Measurements from ENCODE around the gene SLC26A9. TPM values are rescaled to one million over a fixed set of nuclear protein-coding genes. Genes with fewer than 3 reads are reported as not detected.

SLC26A9 gene, protein sequence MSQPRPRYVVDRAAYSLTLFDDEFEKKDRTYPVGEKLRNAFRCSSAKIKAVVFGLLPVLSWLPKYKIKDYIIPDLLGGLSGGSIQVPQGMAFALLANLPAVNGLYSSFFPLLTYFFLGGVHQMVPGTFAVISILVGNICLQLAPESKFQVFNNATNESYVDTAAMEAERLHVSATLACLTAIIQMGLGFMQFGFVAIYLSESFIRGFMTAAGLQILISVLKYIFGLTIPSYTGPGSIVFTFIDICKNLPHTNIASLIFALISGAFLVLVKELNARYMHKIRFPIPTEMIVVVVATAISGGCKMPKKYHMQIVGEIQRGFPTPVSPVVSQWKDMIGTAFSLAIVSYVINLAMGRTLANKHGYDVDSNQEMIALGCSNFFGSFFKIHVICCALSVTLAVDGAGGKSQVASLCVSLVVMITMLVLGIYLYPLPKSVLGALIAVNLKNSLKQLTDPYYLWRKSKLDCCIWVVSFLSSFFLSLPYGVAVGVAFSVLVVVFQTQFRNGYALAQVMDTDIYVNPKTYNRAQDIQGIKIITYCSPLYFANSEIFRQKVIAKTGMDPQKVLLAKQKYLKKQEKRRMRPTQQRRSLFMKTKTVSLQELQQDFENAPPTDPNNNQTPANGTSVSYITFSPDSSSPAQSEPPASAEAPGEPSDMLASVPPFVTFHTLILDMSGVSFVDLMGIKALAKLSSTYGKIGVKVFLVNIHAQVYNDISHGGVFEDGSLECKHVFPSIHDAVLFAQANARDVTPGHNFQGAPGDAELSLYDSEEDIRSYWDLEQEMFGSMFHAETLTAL
- under 1 TPM in 6 of 12 donors, not detected in 6; 0.05 to 0.27 (median 0.09) TPM for polyA plus RNA-seq (ENCODE audit: insufficient read length in 12 of 12)
- long read RNA-seq, donor 1: 0 reads
- long read RNA-seq, donor 2: 0 reads
- long read RNA-seq, donor 3: 0 reads
- long read RNA-seq, donor 4: 0 reads
- long read RNA-seq, donor 5: 0 reads
- long read RNA-seq, donor 6: 0 reads
- long read RNA-seq, donor 7: 0 reads
- long read RNA-seq, donor 8: 0 reads
- long read RNA-seq, donor 9: 0 reads
- long read RNA-seq, donor 10: 0 reads
- long read RNA-seq, donor 11: 0 reads

DNA sequence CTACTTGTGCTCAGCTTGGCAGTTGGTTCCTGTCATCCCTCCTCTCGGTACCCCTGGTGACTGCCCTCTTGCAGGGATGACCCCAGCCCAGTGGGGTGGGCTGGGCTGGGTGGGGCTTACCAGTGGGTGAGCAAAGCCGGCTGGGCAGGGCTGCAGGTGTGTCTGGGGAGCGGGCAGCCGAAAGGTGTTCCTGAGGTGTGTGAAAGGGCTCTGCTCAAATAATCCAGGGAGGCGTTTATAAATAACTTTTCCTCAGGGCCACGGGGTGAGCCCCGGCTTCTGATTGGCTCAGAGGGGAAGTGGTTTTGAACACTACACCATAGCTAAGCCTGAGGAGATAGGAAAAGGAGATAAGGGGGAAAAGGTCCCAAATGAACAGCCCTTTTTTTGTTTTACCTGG is at the start of gene SLC26A9:
Gene SLC26A9, minus strand, starts transcription at position 212 of the 400 bp plus-strand sequence. CDS start 7,636 bp downstream, outside the sequence.
- no peak for DNase-seq

DNA sequence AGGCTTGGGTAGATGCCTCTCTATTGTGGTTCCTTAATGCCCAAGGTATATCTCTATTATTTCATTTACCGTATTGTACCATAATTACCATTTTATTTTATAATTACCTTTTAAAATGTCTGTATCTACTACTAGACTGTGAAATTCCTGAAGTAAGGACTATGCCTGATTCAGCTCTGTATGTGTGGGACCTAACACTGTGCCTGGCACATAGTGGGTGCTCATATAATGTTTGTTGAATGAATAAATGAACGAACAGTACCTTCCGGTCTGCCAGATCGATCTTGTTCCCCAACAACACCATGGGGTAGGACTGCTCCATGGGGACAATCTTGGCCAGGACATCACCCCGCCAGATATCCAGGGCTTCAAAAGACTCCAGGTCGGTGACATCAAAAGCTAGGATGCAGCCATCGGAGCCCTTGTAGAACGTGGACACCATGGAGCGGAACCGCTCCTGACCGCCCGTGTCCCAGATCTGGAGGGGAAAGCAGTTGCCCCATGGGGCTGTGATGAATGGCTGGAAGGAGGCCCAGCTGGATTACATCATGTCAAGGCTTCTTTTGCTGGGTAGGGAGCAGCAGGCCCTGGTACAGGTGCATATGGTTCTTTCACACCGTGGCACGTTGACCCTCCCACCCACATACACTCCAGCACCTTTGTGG is 49.1 kb upstream of the SLC26A9 start:
- DNase-seq: no peak

DNA sequence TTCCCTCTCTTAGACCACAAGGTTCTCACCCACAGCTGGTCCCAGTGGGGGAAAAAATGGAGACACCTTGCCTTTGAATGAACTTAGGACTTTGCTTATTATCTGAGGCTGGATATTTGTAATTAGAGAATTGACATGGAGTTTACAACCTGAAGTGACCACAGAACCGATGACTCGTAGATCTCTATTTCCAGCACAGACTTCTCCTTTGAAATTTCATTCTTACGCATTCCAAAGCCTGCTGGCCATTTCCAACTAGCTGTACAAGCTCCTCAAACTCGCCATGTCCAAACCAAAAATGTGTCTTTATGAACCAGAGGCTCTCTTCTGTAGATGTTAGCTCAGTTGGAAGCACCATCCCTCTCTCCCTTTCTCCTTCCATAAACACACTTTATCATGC is 48.0 kb upstream of the SLC26A9 start:
- no peak for DNase-seq

DNA sequence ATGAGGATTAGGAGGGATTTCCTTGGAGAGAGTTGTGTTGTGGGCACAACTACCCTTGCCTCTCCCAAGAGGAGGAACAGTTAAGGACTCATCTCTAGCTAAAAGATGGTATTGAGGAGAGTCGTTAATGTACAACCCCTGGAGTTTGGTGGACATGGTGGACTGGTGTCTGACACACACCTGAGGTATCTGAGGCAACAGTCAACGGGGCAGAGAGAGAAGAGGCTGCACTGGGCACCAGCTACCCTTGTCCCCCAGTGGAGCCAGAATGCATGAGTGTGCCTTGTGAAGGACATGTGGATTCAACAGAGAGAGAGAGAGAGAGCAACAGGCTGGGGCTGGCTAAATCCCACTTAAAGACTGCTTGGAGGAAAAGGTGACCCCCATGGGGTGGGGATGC is 47.0 kb upstream of the SLC26A9 start:
- no peak for DNase-seq

DNA sequence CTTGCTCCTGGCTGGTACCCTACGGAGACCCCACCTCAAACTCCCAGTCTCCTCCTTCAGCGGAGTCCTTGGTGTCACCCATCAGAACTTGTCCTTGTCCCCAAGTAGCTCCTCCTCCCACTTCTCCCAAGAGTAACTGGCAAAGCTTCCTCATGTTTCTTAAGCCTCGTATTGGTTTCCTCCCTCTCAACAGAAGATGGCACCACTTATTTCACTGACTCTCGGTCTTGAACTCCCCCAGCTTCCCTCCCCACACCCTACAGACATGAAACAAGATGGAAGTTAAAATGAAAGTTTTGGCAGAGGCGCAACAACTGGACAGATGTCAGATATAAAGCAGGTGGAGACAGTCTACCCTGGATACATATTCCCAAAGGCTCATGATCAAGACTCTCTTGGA is 46.5 kb upstream of the SLC26A9 start:
- no peak for DNase-seq

DNA sequence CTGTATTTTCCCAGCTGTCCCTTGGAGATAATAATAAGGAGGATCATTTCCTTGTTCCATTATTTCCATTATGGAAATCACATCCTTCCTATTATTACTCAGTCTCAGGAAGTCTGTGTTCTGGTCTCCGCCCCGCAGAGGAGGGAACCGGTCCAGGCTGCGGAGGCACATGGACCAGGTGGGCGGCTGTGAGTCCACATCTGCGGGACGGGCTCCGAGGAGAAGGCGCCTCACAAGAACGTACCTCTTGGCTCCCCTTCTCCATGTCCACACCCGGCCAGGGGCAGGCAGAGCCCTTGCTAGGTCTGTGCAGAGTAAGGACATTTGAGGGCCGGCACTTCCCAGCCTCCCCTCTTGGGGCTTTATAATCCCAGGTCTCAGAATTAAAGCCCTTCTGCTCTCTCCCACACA is 45.3 kb upstream of the SLC26A9 start:
- DNase-seq: no peak

DNA sequence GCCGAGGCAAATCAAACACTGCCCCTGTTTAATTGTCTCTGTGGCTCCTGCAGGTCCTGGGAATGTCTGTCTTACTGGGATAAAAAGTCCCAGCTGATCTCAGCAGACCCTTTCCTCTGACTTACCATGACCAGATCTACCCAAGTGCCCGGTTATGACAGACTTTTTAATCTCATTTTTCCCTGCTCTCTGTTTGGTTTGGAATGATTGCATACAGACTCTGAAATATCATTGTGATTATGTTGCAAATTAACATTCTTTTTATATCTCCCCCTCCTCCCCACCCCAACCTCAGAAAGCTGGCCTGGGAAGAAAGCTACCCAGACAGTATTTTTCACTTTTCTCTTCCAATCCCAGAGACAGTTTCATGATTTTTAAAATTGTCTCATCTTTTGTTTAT is 43.6 kb upstream of the SLC26A9 start:
- no peak for DNase-seq

DNA sequence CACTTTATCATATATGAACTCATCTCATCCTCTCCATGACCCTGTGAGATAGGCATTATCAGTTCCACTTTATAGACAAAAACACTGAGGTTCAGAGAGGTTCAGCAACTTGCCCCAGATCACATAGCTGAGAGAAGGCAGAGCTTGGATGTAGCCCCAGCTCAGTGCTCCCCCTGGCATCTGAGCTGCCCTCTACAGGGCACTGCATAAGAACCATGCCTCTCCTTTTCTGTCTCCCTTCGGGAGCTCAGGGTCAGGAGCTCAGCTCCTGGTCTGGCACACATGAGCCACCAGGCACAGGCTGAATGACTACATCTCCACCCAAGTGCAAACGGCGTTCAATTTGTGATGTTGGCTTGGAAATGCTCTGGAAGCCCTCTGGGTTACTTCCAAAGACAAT is 43.0 kb upstream of the SLC26A9 start:
- DNase-seq: no peak

DNA sequence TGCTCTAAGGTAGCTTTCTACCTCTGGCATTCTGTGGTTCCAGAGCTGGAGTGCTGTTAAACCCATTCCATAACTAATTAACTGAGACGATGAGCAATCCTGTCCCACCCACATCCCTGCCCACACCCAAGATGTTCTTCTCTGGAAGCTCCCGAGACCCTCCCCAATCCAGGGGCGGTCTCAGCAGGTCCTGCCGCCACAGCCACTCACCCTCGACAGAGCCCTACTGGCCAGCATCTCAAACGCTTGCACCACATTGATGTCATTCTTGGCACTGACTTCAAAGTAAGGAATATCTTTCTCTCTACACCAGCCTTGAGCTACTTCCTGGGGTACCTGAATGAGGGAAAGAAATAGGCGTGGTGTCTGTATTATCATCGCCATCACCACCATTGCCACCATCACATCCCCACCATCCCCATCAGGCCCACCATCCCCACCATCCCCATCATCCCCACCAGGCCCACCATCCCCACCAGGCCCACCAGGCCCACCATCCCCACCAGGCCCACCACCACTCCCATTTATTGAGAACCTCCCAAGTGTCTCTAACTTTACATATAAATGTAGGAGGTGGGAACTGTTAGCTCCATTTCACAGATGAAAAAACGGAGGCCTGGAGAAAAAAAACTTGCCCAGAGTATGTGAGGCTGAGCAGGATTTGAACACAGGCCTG is 42.2 kb upstream of the SLC26A9 start:
- DNase-seq: no peak

DNA sequence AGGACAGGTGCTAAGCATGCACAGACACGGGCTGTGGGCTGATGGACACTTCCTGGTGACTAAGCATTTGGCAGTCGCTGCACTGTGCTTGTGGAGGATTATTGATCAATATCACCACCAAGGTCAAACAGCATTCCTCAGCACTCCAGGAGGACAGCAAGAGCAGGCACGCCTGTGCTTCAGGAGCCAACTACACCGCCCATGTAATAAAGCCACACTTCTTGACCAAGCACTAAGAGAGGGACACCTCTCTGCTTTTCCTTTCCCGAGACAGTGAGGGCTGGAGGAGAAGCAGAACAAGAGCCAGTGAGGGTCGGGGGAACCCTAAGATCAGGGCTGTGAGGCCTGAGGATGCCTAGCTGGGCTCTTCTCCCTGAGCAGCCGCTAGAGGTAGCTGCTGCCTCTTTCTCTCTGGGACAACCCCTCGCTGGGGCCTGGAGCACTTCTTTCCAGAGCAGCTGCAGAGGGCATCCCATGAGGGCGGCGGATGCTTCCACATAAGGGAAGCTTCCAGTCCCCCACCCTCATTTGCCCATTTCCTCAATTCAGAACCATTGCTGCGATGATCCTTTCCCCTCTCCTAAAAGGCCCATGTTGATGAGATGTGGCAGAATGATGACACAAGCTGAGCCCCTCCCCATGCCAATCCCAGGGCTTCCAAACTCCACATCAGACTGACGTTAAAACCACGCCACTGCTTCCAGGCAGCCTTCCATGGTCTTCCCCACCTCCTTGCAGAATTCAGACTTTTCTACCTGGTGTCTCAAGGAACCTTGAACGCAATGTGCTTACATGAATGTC is 40.9 kb upstream of the SLC26A9 start:
- peak; percentile 79 for DNase-seq

DNA sequence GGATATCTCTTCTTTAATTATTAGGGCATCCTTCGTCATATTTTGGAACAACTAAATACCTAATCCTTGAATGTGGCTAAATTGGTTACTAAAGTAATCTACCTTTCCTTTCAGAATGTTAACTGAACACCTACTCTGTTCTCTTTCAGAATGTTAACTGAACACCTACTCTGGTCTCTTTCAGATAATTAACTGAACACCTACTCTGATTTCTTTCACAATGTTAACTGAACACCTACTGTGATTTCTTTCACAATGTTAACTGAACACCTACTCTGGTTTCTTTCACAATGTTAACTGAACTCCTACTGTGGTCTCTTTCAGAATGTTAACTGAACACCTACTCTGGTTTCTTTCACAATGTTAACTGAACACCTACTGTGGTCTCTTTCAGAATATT is 38.0 kb upstream of the SLC26A9 start:
- no peak for DNase-seq

DNA sequence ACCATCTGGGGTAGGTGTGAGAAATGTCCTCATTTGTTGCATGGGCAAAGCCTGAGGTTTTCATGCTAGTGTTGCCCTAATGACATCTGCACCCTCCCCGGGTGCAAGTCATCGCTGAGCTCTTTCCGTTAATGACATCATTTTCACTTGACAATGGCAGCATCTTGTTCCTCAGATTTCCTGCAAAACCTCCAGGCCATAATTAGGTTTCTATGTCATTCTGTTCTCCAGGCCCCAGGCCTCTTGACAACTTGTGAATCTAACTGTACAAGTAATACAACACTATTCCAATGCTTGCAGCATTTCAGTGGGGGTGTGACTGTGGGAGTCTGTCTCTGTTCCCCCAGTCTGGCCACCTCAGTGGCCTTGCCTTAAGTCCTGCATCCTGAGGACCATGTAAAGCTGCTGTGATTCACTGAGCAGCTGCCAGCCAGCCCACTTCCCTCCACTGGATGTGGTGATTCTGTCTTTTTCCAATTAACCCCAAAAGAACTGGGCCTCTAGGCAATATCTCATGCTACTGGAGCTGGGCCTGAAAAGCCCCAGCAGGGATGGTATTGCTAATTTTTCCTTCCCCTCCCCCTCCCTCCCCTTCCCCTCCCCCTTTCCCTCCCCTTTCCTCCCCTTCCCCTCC is 37.1 kb upstream of the SLC26A9 start:
- no peak for DNase-seq

DNA sequence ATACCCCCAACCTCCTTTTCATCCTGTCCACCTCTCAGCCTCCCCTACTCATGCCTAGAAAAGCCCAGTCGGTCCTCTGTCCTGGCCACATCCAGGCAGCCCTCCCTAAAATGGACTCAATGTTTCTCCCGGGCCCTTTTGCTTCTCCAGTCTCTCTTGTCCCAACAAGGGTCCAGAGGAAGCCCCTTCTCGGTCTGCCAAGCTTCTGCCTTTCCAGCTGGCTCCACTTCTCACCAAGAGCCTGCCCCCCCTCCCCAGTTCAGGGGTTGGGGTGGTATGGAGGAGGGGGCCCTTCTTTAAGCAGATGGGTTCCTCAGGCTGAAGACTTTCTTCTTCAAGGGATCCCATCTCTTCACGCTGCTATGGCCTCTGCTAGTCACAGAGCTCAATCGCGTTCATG is 36.0 kb upstream of the SLC26A9 start:
- DNase-seq: no peak

DNA sequence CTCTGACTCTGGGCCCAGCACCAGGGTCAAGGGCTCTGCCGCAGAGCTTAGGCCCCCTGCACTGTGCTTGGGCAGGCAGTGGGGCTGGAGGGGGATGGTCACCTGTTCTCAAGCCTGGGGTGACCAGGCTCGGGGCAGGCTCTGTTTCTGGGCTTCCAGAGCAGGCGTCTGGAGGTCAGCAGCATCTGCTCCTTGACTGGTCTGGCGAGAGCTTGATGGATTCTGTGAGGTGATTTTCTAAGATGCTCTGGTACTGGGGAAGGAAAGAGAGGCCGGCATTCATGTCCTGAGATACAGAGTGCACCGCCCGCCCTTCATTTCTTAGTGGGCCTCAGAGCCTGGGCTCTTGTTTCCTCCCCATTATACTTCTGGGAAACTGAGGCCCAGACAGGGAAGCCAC is 35.4 kb upstream of the SLC26A9 start:
- DNase-seq: no peak

DNA sequence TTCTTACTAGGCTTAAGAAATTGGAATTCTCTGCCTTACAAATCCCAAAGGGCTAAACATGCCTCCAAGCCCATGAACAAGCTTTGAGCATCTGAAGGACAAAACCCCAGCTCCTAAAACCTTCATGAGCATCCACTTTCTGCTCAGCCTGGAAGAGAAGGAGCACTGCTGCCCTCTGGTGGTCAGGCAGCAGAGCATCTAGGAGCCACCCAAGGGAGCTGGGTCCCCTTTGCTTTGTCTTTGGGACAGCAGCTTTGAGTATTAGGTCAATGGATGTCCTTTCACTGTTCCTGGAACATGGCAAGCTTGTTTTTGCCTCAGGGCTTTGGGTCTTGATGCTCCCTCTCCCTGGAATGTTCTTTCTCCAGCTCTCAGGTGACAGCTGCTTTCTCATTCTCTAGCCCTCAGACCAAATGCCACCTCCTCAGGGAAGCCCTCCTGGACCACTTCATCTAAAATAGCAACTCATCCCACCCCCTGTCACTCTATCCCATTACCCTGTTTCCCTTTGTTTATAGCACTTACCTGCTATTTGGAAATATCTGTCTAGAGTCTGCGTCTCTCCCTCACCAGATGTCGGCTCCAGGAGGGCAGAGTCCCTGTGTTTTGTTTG is 34.3 kb upstream of the SLC26A9 start:
- peak; percentile 80 for DNase-seq

DNA sequence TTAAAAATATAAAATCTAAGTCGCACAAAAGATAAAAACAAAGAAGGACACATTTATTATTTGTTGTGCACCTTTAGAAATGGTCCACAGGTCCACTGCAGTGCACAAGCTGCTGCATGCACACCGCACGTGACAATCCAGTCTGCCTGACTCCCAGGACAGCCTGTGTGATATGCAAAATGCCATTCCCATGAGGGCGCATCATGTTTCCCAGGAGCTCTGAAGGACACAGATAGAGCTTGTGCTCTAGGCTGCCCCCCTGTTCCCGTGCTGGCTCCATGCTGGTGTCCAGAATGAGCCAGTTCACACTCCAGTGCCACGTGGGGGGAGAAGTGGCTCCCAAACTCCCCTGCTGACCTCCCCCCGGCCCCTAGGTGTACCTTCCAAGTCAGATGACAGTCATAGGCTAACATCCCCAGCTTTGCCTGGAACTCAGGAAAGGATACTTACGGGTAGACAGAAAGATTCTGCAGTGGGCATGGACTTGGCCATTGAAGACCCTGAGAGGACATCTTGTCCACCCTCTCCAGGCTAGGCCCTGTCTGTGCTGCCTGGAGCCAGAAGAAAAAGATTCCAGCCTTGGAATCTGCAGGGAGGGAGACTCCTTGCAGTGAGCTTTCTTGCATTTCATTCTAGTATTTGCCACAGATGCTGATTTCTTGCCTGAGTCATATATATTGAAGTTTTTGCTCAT is 33.6 kb upstream of the SLC26A9 start:
- DNase-seq: no peak

DNA sequence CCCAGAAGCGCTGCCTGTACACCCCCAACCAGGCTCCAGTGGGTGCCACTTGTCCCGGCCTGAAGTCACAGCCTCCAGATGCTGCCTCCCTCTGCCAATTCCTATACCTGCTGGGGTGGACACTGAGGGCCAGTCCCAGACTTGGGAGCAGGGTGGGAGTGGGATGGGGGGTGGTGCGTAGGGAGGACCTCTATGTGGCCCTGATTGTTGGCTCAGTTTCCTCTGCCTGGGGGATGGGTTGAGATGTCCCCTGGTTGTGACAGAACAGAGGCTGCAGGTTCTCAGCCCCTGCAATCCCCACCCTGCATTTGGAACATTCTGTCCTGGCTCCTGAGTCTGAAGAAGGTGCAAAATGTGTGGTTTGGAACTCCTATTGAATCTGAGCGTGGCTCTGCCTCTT is 32.8 kb upstream of the SLC26A9 start:
- DNase-seq: no peak

DNA sequence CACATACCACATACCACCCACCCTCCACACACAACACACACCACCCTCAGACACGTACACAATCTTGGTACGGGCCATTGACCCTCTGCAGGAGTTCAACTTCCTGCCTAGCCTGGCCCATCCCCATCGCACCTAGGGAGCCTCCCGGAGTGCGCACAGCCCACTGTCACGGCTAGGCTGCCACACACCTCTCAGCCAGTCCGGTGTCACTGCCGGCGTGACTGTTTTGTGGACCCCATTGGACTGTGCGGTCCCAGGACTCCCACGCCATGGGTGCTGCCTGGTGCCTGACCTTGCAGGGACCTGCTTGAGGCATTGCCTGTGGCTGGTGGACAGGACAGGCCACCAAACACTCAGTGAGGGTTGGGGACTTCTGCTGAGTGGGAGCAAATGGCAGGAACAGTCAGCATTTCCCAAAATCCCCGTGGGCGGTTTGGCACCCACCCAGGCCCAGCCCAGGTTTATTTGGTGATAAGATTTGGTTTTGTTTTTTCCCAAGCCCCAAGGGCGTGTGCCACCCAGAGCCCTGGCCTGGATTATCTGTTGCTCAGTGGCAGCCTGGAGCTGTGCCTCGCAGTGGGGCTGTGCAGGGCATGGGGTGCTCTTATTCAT is 32.2 kb upstream of the SLC26A9 start:
- no peak for DNase-seq

DNA sequence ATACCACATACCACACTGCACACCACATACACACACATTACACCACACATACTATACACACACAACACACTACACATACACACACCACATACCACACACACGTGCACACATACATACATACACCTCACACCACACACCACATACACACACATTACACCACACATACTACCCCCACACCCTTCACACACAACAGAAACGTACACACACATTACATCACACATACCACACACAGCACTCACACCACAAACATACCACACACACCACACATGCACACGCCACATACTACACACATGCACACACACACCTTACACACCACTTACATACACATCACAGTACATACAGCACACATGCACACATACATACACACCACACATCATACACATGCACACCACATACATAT is 31.5 kb upstream of the SLC26A9 start:
- no peak for DNase-seq

Measured in muscle of arm (tissue), 14 donors.